Left renal pelvis (tissue), 4 donors: ENCODE results near the gene TGIF2. TPM values are rescaled to one million over a fixed set of nuclear protein-coding genes. Genes with fewer than 3 reads are reported as not detected.
"Not testable (repeated sequence)": the region's sequence is repeated elsewhere in the genome, so short reads cannot be mapped to it uniquely, and the experiment has no call there.

Experiments
- DNase-seq, 4 donors: peaks; one replicate each; pipeline ENCODE4 v3.0.0-alpha.2; 2013; ENCODE audit warnings: low read depth in 4 of 4, low spot score in 3 of 4
- polyA plus RNA-seq, 4 donors: library from polyadenylated mRNA; unstranded; fragments of 120-200 nt; gene quantifications; one replicate each; pipeline ENCODE4 v1.2.1, GENCODE V29; 2013; ENCODE audit not compliant: insufficient read length in 4 of 4

Gene TGIF2
- polyA plus RNA-seq, 4 donors = 56.2 to 60.2 (median 58.6) TPM

DNA sequence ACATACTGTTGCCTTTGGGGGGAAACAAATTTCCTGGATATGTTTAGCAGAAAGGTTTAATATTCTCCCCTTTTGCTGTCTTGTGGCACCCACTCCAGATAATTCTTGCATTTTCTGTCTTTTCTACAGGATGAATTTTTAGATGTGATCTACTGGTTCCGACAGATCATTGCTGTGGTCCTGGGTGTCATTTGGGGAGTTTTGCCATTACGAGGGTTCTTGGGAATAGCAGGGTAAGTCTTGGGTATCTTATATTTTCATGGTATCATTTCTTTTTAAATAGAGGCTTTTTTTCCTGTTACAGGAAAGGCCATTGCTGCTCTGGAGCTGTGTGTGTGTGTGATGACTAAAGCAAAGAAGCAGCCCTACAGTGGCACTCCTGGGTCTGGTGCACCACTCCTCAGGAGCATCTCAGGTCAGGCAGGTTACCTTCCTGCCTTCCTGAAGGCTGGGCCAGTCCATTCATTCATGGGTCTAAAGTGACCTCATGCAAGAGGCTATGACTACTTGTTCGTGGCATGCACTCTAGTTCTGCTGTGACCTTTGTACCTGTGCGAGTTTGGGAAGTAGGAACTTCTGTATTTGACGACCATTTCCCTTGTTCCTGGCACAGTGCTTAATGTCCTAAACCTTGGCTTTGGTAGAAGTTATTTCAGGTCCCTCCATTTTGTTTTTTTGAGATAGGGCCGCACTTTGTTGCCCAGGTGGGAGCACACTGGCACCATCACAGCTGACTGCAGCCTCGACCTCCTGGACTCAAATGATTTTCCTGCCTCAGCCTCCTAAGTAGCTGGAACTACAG lies 34.4 kb downstream of the TGIF2 start:
- DNase-seq = no peak

- DNase-seq = not testable (repeated sequence)
Observed at GRCh38 chr20:36608388-36608728, 35.0 kb downstream of the TGIF2 start.

DNA sequence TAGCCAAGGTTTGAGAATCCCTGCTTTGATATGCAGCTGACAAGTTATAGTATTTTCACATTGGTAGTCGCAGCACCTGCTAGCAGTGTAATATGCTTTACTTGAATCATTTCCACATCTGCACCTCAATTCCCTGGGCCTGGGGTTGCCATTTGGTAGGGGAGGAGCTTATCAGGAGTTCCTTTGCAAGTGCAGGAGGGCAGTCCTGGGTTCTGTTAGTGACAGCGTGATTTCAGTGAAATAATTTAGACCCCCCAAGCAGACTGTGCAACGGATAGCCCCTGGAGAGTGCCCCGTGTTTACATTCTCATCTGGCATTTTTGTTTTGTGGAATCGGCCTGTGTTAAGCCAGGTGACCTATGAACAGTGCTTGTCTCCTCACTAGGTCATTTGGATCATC lies 38.2 kb downstream of the TGIF2 start:
- DNase-seq = no peak

- DNase-seq = no peak
Observed at GRCh38 chr20:36613974-36614373, 40.6 kb downstream of the TGIF2 start.

DNA sequence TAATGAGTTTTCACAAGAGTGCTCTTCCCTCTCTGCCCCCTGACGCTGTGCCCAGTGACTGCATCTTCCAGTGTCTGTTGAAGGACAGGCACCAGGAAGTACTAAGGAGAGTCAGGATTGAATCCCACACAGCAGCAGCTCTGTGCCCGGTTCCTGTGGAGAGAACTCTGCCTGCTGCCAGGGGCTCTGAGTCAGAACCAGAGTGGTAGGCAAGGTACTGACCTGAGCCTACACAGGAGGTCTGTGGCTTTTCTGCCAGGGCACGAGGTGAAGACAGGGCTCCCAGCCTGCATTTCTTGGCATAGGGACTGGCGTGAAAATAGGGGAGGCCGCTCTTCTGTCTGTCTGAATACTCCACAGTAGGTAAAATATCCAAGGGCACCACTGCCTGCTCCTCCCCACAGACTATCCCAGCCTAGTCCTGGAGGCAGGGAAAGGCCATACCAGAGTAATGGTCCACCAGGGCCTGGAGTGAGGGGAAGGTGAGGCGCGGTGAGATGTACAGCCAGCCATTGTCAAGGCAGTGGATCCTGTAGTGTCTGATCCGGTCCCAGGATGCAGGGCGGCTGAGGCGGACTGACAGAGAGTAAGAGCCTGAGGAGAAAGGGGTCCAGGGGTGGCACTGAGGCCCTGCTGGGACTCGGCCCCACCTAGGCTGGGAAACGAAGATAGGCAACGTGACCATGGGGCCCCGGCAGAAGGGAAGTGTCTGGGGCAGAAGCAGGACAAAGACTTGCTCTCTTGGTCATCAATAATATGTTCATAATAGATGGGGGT lies 41.6 kb downstream of the TGIF2 start:
- DNase-seq = no peak

GRCh38 chr20:36620917-36621316 lies 47.5 kb downstream of the TGIF2 start:
- no peak for DNase-seq

DNA sequence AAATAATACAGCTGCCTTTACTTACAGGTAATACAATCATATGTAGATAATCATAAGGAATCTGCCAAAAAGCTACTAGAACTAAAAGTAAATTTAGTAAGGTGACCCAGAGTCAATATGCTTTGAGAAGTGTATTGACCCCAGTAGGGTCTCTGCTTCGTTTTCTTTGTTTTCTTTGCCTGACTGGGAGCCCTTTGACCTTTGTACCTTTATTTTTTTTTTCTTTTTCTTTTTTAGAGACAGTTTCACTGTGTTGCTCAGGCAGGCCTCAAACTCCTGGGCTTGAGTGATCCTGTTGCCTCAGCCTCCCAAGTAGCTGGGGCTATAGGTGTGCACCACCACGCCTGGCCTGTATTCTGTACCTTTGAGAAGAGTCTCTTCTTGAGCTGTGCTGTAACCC lies 50.0 kb downstream of the TGIF2 start:
- DNase-seq = no peak

DNA sequence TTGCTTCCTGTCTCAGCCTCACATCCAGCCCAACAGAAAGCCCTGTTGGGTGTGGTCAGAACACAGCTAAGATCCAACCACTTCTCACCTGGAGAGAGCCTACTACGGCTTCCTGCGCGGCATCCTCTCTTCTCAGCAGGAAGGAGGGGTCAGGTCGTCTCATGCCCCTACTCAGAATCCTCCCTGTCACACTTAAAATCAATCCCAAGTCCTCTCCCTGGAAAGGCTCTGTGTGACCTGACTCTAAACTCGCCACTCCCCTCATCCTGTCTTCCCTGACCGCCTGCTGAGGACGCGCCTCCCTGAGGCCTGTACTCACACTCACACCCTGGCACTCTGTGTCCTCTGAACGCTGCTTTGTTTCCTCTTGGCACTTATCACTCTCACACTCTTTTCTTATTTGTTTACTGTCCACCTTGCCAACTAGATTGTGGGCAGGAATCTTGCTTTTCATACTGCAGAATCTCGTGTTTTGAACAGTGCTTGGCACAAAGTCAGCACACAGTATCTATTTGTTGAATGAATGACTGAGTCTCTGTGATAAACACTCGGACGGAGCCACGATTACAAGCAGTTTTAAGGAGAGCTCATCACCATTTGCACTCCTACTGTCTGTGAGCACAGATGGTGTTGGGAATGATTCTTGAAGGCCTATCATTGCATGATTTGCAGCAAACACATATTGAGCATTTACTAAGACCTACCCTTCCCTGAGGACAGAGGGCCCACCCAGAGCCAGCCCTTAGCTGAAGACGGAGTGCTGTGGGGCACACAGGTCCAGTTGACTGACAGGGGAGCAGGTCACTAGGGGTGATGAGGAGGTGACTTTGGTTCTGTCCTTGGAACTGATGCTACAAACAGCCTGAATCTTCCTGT lies 50.9 kb downstream of the TGIF2 start:
- DNase-seq = no peak

DNA sequence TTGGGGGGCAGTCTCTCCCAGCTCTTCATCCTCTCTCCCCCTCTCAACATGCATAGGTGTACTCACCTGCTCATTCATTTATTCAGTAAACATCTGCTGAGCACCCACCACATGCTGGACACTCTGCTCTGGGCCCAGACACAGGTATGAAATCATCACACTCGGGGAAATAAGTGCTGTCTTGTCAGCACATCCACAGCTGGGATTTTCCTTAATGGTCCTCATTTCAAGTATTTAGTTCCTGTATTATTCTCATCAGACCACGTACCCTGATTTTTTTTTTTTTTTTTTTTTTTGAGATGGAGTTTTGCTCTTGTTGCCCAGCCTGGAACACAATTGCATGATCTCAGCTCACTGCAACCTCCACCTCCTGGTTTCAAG lies 51.5 kb downstream of the TGIF2 start:
- no peak for DNase-seq

DNA sequence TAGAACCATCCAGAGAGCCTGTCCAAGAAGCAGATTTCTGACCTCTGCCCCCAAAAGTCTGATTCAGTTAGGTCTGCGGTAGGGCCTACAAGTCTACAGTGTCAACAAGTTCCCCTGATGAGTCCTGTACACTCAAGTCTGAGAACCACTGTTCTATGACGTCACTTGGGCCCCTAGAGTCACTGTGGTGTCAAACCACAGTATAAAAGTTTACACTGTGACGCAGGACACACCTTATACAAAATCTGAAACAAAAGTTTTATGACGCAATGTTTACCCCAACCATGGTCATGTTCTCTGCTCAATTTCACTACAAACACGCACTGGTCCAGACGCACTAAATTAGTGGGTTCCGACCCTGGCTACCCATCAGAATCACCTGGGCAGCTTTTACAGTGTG lies 54.7 kb downstream of the TGIF2 start:
- no peak for DNase-seq

GRCh38 chr20:36629719-36630681 lies 56.6 kb downstream of the TGIF2 start:
- no peak for DNase-seq

- DNase-seq = no peak
Observed at GRCh38 chr20:36631646-36632045, 58.2 kb downstream of the TGIF2 start.

- DNase-seq = no peak
Observed at GRCh38 chr20:36632147-36632486, 58.7 kb downstream of the TGIF2 start.

- DNase-seq = no peak
Observed at GRCh38 chr20:36632487-36633284, 59.3 kb downstream of the TGIF2 start.

- DNase-seq = no peak
Observed at GRCh38 chr20:36633285-36633772, 59.9 kb downstream of the TGIF2 start.

GRCh38 chr20:36634342-36634741 lies 60.9 kb downstream of the TGIF2 start:
- DNase-seq = no peak

GRCh38 chr20:36638876-36639400 lies 65.5 kb downstream of the TGIF2 start:
- DNase-seq = not testable (repeated sequence)

DNA sequence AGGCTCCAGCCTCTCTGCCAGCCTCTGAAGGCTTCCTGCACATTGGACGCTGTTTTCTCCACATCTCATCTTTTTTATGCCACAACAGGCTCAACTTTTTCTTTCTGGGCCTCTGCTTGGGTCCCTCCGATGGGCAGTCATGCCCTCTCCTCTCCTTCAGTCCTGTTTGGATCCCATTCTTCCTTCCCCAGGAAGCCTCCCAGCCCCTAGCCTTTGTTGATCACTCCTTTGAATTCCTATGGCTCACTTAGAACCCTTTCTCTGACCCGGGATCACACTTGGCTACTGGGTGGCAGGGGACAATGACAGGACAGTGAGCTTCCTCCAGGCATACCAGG lies 68.1 kb downstream of the TGIF2 start:
- DNase-seq = no peak

DNA sequence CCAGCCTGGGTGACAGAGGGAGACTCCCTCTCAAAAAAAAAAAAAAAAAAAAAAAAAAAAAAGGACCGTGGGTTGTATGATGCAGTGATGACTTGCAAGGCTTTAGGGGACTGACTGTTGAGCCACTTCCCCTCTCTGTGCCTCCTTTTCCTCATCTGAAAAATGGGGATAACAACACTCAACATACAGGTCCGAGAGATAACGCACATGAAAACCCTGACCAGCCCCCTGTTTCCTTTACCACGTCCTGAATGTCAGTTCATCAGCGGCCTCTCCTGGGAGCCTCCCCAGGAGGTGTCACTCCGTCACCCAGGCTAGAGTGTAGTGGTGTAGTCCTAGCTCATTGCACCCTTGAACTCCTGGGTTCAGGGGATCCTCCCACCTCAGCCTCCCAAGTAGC lies 68.7 kb downstream of the TGIF2 start:
- DNase-seq = no peak
